Liver (tissue), 3 donors: Measurements from ENCODE around the gene FILIP1L.

ENCODE experiments used
- ATF3 ChIP-seq: IDR thresholded peaks from 2 replicates; pipeline ENCODE4 v1.6.1; 2016; ENCODE audit warnings: antibody characterized with exemption
- EGR1 ChIP-seq, 2 donors: IDR thresholded peaks; 2 replicates each; pipeline ENCODE4 v1.6.1; 2016 to 2018; ENCODE audit warnings: antibody characterized with exemption in 2 of 2, low read depth in 2 of 2
- GABPA ChIP-seq, 2 donors: IDR thresholded peaks in 1 of 2; conservative IDR thresholded peaks in 1 of 2; 2 replicates each; pipeline ENCODE4 v1.6.1; 2016; ENCODE audit warnings: antibody characterized with exemption in 2 of 2, mild to moderate bottlenecking in 1 of 2, moderate library complexity in 1 of 2
- HNF4A ChIP-seq, 2 donors: conservative IDR thresholded peaks; 2 replicates each; pipeline ENCODE4 v1.6.1; 2016; ENCODE audit warnings: antibody characterized with exemption in 2 of 2, mild to moderate bottlenecking in 2 of 2
- HNF4G ChIP-seq: IDR thresholded peaks from 2 replicates; pipeline ENCODE4 v1.6.1; 2016; ENCODE audit warnings: antibody characterized with exemption
- RAD21 ChIP-seq, 2 donors: IDR thresholded peaks; 2 replicates each; pipeline ENCODE4 v1.6.1; 2016; ENCODE audit warnings: antibody characterized with exemption in 2 of 2, mild to moderate bottlenecking in 2 of 2
- REST ChIP-seq: IDR thresholded peaks from 2 replicates; pipeline ENCODE4 v1.6.1; 2016; ENCODE audit warnings: antibody characterized with exemption, mild to moderate bottlenecking
- TAF1 ChIP-seq: conservative IDR thresholded peaks from 2 replicates; pipeline ENCODE4 v1.6.1; 2016; ENCODE audit warnings: antibody characterized with exemption, mild to moderate bottlenecking
- YY1 ChIP-seq: IDR thresholded peaks from 2 replicates; pipeline ENCODE4 v1.6.1; 2016; ENCODE audit warnings: antibody characterized with exemption, mild to moderate bottlenecking
- TF ChIP-seq, protein P1 (sequence below): fragments of 150-350 bp; IDR thresholded peaks from 2 replicates; pipeline ENCODE4 v1.5.1; 2017; ENCODE audit warnings: improper control_type of control experiment, low read depth, low read length; ENCODE audit not compliant: missing input control
- TF ChIP-seq, protein P2 (sequence below): IDR thresholded peaks from 2 replicates; pipeline ENCODE4 v1.6.1; 2016; ENCODE audit warnings: antibody characterized with exemption
- donor health status: healthy.
- donor health status: healthy.

GRCh38 chr3:100067589-100067988, 46.7 kb downstream of the FILIP1L start:
- no peak for TF ChIP-seq HNF4A (conservative IDR thresholded peaks at IDR 0.05)
- TF ChIP-seq EGR1 (IDR thresholded peaks at IDR 0.05; ENCODE audit: low read depth in 2 of 2), result no peak
- TF ChIP-seq GABPA (IDR thresholded peaks at IDR 0.05 in 1 of 2, conservative IDR thresholded peaks at IDR 0.05 in 1 of 2), result no peak
- TF ChIP-seq, protein P1, sequence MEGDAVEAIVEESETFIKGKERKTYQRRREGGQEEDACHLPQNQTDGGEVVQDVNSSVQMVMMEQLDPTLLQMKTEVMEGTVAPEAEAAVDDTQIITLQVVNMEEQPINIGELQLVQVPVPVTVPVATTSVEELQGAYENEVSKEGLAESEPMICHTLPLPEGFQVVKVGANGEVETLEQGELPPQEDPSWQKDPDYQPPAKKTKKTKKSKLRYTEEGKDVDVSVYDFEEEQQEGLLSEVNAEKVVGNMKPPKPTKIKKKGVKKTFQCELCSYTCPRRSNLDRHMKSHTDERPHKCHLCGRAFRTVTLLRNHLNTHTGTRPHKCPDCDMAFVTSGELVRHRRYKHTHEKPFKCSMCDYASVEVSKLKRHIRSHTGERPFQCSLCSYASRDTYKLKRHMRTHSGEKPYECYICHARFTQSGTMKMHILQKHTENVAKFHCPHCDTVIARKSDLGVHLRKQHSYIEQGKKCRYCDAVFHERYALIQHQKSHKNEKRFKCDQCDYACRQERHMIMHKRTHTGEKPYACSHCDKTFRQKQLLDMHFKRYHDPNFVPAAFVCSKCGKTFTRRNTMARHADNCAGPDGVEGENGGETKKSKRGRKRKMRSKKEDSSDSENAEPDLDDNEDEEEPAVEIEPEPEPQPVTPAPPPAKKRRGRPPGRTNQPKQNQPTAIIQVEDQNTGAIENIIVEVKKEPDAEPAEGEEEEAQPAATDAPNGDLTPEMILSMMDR, result no peak
- TF ChIP-seq, protein P2, sequence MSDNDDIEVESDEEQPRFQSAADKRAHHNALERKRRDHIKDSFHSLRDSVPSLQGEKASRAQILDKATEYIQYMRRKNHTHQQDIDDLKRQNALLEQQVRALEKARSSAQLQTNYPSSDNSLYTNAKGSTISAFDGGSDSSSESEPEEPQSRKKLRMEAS, result no peak
- no peak for TF ChIP-seq RAD21 (IDR thresholded peaks at IDR 0.05)
- TF ChIP-seq REST, result no peak
- TF ChIP-seq ATF3, result no peak
- TF ChIP-seq YY1, result no peak
- TF ChIP-seq HNF4G, result no peak
- TF ChIP-seq TAF1, result no peak
